Measurements from ENCODE around the gene HPCAL1.
"Not testable (repeated sequence)": the region's sequence is repeated elsewhere in the genome, so short reads cannot be mapped to it uniquely, and the experiment has no call there.

The HPCAL1 gene

DNA sequence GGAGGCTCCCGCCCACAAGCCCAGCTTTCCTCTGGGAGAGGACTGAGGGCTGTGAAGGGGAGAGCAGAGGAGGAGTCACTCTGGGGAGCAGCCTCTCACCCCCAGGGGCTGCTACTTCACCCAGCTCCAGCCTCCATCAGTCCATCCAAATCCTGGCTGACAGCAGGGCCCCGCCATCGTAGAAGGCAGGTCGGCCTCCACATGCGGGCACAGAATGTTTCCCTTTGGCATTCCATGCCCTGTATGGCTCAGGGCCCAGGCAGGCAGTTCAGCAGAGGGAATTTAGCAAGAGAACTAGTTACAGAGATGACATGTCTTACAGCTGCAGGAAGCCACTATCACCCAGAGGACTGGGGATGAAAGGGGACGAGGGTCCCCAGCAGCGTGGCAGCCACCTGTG, 151.8 kb downstream of the HPCAL1 start:
- H3K27me3 ChIP-seq (ENCODE audit: low read depth, low read length), result no peaks in the 10 kb centered on the region
- no peak overlapping the region for H3K4me3 ChIP-seq (ENCODE audit: low read depth in 1 of 2, low read length in 2 of 2)
- H3K27ac ChIP-seq (ENCODE audit: low read length), result no peak overlapping the region
- H3K36me3 ChIP-seq (ENCODE audit: control insufficient read depth in 1 of 2, insufficient read depth in 2 of 2, low read length in 2 of 2), result no peaks in the 10 kb centered on the region
- H3K9me3 ChIP-seq (ENCODE audit: control insufficient read depth in 1 of 2, low read length in 2 of 2), result no peaks in the 10 kb centered on the region
- H3K4me1 ChIP-seq (ENCODE audit: control insufficient read depth in 1 of 2, insufficient read depth in 2 of 2, low read length in 2 of 2), result peaks cover 4 to 7% of the 10 kb centered on the region in 2 donors

GRCh38 chr2:10457195-10457594, 154.5 kb downstream of the HPCAL1 start:
- H3K4me1 ChIP-seq (ENCODE audit: control insufficient read depth in 1 of 2, insufficient read depth in 2 of 2, low read length in 2 of 2); H3K4me3 ChIP-seq (ENCODE audit: low read depth in 1 of 2, low read length in 2 of 2); H3K27ac ChIP-seq (ENCODE audit: low read length); H3K36me3 ChIP-seq (ENCODE audit: control insufficient read depth in 1 of 2, insufficient read depth in 2 of 2, low read length in 2 of 2); H3K27me3 ChIP-seq (ENCODE audit: low read depth, low read length); H3K9me3 ChIP-seq (ENCODE audit: control insufficient read depth in 1 of 2, low read length in 2 of 2): not testable (repeated sequence)

- no peaks in the 10 kb centered on the region for H3K27me3 ChIP-seq (ENCODE audit: low read depth, low read length)
- peaks cover 0 to 4% of the 10 kb centered on the region in 2 donors for H3K4me1 ChIP-seq (ENCODE audit: control insufficient read depth in 1 of 2, insufficient read depth in 2 of 2, low read length in 2 of 2)
- H3K9me3 ChIP-seq (ENCODE audit: control insufficient read depth in 1 of 2, low read length in 2 of 2), result no peaks in the 10 kb centered on the region
- H3K36me3 ChIP-seq (ENCODE audit: control insufficient read depth in 1 of 2, insufficient read depth in 2 of 2, low read length in 2 of 2), result no peaks in the 10 kb centered on the region
- H3K27ac ChIP-seq (ENCODE audit: low read length), result no peak overlapping the region
- H3K4me3 ChIP-seq (ENCODE audit: low read depth in 1 of 2, low read length in 2 of 2), result no peak overlapping the region
Observed at GRCh38 chr2:10457846-10458598, 155.3 kb downstream of the HPCAL1 start.

- H3K27ac ChIP-seq (ENCODE audit: low read length), result no peak overlapping the region
Observed at GRCh38 chr2:10460366-10460796, 157.7 kb downstream of the HPCAL1 start.

GRCh38 chr2:10462178-10463083, 159.7 kb downstream of the HPCAL1 start:
- no peak overlapping the region for H3K27ac ChIP-seq (ENCODE audit: low read length)
- H3K4me3 ChIP-seq (ENCODE audit: low read depth in 1 of 2, low read length in 2 of 2), result no peak overlapping the region
- H3K27me3 ChIP-seq (ENCODE audit: low read depth, low read length), result no peaks in the 10 kb centered on the region
- H3K4me1 ChIP-seq (ENCODE audit: control insufficient read depth in 1 of 2, insufficient read depth in 2 of 2, low read length in 2 of 2), result peaks cover 0 to 4% of the 10 kb centered on the region in 2 donors
- no peaks in the 10 kb centered on the region for H3K36me3 ChIP-seq (ENCODE audit: control insufficient read depth in 1 of 2, insufficient read depth in 2 of 2, low read length in 2 of 2)
- no peaks in the 10 kb centered on the region for H3K9me3 ChIP-seq (ENCODE audit: control insufficient read depth in 1 of 2, low read length in 2 of 2)

More at GRCh38 chr2:10460366-10460796, 157.7 kb downstream of the HPCAL1 start:
- H3K36me3 ChIP-seq (ENCODE audit: control insufficient read depth in 1 of 2, insufficient read depth in 2 of 2, low read length in 2 of 2), result no peaks in the 10 kb centered on the region
- H3K27me3 ChIP-seq (ENCODE audit: low read depth, low read length), result no peaks in the 10 kb centered on the region
- no peaks in the 10 kb centered on the region for H3K9me3 ChIP-seq (ENCODE audit: control insufficient read depth in 1 of 2, low read length in 2 of 2)
- H3K4me1 ChIP-seq (ENCODE audit: control insufficient read depth in 1 of 2, insufficient read depth in 2 of 2, low read length in 2 of 2), result peaks cover 0 to 4% of the 10 kb centered on the region in 2 donors
- no peak overlapping the region for H3K4me3 ChIP-seq (ENCODE audit: low read depth in 1 of 2, low read length in 2 of 2)

DNA sequence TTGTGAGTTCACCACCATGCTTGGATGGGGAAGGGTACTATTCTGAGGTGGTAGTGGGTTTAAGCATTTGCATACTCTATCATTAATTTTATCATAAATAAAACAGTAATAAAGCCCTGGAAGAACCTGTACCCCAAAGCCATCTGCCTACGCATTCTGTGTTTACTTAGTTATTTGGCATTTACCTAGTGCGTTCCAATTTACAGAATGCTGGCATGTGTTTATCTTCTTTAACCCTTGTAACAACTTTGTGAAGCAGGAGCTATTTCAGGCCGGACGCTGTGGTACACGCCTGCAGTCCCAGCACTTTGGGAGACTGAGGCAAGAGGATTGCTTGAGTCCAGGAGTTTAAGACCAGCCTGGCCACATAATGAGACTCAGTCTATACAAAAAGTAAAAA, 163.2 kb downstream of the HPCAL1 start:
- Histone ChIP-seq H3K27me3 (ENCODE audit: low read depth, low read length) (no peaks in the 10 kb centered on the region), H3K27ac (ENCODE audit: low read length) (no peak overlapping the region), H3K36me3 (ENCODE audit: control insufficient read depth in 1 of 2, insufficient read depth in 2 of 2, low read length in 2 of 2) (no peaks in the 10 kb centered on the region), H3K4me3 (ENCODE audit: low read depth in 1 of 2, low read length in 2 of 2) (no peak overlapping the region), H3K9me3 (ENCODE audit: control insufficient read depth in 1 of 2, low read length in 2 of 2) (no peaks in the 10 kb centered on the region), H3K4me1 (ENCODE audit: control insufficient read depth in 1 of 2, insufficient read depth in 2 of 2, low read length in 2 of 2) (no peaks in the 10 kb centered on the region)

DNA sequence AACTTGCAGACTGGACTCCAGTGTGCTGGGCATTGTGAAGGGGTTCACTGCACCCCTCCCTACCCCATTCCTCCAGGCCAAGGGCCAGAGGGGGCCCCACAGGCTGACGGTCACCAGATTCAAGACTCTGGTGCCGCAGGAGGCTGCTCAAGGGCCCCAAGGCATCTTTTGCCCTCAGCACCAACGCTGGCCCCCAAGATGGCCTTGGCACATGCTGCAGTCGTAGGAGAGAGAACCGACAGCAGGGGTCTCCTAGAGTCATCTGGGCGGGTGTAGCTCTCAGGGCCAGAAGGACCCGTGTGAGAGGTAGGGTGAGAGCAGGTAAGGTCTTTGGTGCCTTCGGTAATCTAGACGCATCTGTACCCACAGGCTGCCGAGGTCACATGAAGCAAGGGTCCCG, 164.1 kb downstream of the HPCAL1 start:
- H3K27ac ChIP-seq (ENCODE audit: low read length), result no peak overlapping the region
- H3K4me3 ChIP-seq (ENCODE audit: low read depth in 1 of 2, low read length in 2 of 2), result no peak overlapping the region
- no peaks in the 10 kb centered on the region for H3K4me1 ChIP-seq (ENCODE audit: control insufficient read depth in 1 of 2, insufficient read depth in 2 of 2, low read length in 2 of 2)

GRCh38 chr2:10467401-10467800, 164.7 kb downstream of the HPCAL1 start:
- Histone ChIP-seq H3K27ac (ENCODE audit: low read length) (no peak overlapping the region), H3K4me1 (ENCODE audit: control insufficient read depth in 1 of 2, insufficient read depth in 2 of 2, low read length in 2 of 2) (no peaks in the 10 kb centered on the region), H3K36me3 (ENCODE audit: control insufficient read depth in 1 of 2, insufficient read depth in 2 of 2, low read length in 2 of 2) (no peaks in the 10 kb centered on the region), H3K9me3 (ENCODE audit: control insufficient read depth in 1 of 2, low read length in 2 of 2) (no peaks in the 10 kb centered on the region), H3K27me3 (ENCODE audit: low read depth, low read length) (no peaks in the 10 kb centered on the region), H3K4me3 (ENCODE audit: low read depth in 1 of 2, low read length in 2 of 2) (no peak overlapping the region)

More for the DNA sequence above, 164.1 kb downstream of the HPCAL1 start:
- Histone ChIP-seq H3K9me3 (ENCODE audit: control insufficient read depth in 1 of 2, low read length in 2 of 2) (no peaks in the 10 kb centered on the region), H3K27me3 (ENCODE audit: low read depth, low read length) (no peaks in the 10 kb centered on the region), H3K36me3 (ENCODE audit: control insufficient read depth in 1 of 2, insufficient read depth in 2 of 2, low read length in 2 of 2) (no peaks in the 10 kb centered on the region)

DNA sequence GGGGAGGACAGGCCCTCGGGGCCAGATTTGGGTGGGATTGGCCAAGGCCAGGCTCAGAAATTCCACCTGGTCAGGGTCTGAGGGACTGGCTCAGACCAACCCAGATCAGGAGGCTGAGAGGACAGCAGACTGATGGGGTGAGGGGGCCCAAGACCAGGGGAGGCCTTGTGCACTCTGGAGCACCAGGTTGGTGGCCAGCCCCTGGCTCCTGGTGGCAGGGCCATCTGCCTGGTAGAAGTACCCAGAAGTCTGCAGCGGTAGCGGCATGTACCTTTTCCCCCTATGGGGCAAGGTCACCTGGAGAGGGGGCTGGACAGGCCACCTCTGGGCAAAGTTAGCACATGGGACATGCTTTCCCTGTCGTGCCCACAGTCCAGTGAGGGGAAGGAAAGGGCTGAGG, 166.6 kb downstream of the HPCAL1 start:
- Histone ChIP-seq H3K27ac (ENCODE audit: low read length) (no peak overlapping the region), H3K36me3 (ENCODE audit: control insufficient read depth in 1 of 2, insufficient read depth in 2 of 2, low read length in 2 of 2) (no peaks in the 10 kb centered on the region), H3K27me3 (ENCODE audit: low read depth, low read length) (no peaks in the 10 kb centered on the region), H3K4me3 (ENCODE audit: low read depth in 1 of 2, low read length in 2 of 2) (no peak overlapping the region), H3K9me3 (ENCODE audit: control insufficient read depth in 1 of 2, low read length in 2 of 2) (no peaks in the 10 kb centered on the region), H3K4me1 (ENCODE audit: control insufficient read depth in 1 of 2, insufficient read depth in 2 of 2, low read length in 2 of 2) (no peaks in the 10 kb centered on the region)

DNA sequence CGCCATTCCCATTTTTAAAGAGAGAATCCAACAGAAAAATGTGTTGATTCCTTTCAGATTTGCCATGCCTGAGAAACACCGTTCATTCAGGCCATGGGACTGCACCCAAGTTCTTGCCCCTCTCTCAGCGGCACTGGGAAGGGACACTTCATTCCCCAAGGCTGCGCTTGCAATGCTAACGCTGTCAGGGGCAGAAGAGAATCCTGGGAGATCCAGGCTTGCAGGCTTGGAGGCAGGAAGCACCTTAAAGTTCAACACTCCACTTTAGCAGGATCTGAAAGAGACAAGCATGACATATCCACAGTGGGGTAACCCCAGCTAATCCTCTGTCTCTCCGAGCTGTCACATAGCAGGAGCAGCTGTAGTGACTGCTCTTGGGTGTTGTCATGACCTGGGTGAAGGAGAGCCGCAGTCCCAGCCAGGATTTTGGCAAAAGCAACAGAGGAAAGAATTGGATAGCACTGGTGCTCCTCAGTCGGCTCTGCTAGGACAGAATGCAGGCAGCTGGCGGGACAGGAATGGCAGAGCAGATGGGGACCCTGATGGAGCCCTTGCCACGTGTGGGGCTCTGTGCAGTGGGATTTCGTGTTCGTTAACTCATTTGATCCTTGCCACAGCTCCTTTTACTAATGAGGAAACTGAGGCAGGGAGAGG, 167.4 kb downstream of the HPCAL1 start:
- H3K27ac ChIP-seq (ENCODE audit: low read length), result no peak overlapping the region
- H3K9me3 ChIP-seq (ENCODE audit: control insufficient read depth in 1 of 2, low read length in 2 of 2), result no peaks in the 10 kb centered on the region
- H3K4me3 ChIP-seq (ENCODE audit: low read depth in 1 of 2, low read length in 2 of 2), result no peak overlapping the region
- H3K27me3 ChIP-seq (ENCODE audit: low read depth, low read length), result no peaks in the 10 kb centered on the region
- no peaks in the 10 kb centered on the region for H3K36me3 ChIP-seq (ENCODE audit: control insufficient read depth in 1 of 2, insufficient read depth in 2 of 2, low read length in 2 of 2)
- no peaks in the 10 kb centered on the region for H3K4me1 ChIP-seq (ENCODE audit: control insufficient read depth in 1 of 2, insufficient read depth in 2 of 2, low read length in 2 of 2)

DNA sequence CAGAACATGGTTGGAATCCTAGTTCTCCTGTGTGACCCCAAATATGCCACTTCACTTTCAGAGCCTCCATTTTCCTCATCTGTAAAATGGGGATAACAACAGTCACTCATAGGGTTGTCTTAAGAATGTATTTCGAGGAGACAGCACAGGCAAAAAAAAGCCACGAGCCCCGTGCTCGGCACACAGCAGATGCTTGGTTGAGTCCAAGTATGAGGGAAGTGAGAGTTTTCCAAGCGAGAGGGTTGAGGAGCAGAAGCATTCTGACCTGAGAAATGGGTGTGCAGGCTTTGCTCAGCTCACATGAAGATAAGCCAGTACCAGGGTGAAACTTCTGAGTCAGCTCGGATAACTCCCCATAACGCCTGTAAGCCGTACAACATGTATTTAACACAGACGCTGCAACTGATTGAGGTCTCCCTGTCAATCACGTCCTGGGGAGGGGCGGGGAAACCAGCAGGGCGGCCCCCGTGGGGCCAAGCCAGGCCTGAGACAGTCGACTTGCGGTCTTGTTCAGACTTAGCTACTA, 168.4 kb downstream of the HPCAL1 start:
- Histone ChIP-seq H3K36me3 (ENCODE audit: control insufficient read depth in 1 of 2, insufficient read depth in 2 of 2, low read length in 2 of 2) (no peaks in the 10 kb centered on the region), H3K27ac (ENCODE audit: low read length) (no peak overlapping the region), H3K4me3 (ENCODE audit: low read depth in 1 of 2, low read length in 2 of 2) (no peak overlapping the region), H3K4me1 (ENCODE audit: control insufficient read depth in 1 of 2, insufficient read depth in 2 of 2, low read length in 2 of 2) (no peaks in the 10 kb centered on the region), H3K27me3 (ENCODE audit: low read depth, low read length) (no peaks in the 10 kb centered on the region), H3K9me3 (ENCODE audit: control insufficient read depth in 1 of 2, low read length in 2 of 2) (no peaks in the 10 kb centered on the region)
